GM19025 (cell line): ENCODE results near the gene CDH12.
"Not testable (repeated sequence)": the region's sequence is repeated elsewhere in the genome, so short reads cannot be mapped to it uniquely, and the experiment has no call there.

Experiments used
- ATAC-seq: cut with Tn5 transposase; IDR thresholded peaks from one replicate; pipeline ENCODE4 v1.9.1; 2021; ENCODE audit warnings: mild to moderate bottlenecking, low read depth, moderate library complexity; ENCODE audit not compliant: unreplicated experiment

The CDH12 gene

DNA sequence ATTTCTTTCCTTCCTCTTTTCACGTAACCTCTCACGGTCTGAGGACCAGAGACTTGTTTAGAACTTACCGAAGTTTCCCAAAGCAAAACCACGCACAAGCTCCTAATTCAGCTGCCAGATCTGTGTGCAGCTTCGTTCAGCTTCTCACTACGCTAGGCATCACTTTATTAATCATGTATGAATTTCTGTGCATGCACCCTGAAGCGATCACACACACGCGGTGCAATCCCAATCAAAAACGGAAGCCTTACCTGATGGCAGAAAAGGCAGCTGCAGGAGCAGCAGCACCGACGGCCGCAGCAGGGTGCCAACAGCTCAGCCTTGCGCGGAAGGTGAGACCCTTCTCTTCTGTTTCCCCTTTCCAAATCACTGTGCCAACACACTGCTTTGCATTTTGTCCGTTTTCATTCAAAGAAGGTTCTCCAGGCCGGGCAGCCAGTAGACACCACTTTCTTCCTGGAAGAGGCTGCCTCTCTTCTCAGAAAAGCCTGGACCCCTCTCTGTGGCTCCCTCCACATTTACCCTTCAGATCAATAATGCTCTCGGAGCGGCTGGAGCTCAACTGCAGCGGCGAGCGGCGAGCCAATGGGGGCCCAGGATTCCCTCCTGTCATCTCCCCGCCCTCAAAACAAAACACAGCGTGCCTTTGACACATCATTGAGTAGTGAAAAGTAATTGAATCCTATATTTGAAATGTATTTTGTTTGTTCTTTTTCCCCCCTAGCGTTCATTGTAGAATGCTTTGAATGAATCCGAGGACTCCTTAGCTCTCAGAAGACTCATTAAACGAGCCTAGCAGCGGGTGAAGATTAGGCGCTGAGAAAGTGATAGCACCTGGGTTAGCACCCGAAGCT, at the start of gene CDH12:
Gene CDH12 (minus strand): TSS at position 538 of the 854 bp plus-strand sequence.
- ATAC-seq, result no peak

DNA sequence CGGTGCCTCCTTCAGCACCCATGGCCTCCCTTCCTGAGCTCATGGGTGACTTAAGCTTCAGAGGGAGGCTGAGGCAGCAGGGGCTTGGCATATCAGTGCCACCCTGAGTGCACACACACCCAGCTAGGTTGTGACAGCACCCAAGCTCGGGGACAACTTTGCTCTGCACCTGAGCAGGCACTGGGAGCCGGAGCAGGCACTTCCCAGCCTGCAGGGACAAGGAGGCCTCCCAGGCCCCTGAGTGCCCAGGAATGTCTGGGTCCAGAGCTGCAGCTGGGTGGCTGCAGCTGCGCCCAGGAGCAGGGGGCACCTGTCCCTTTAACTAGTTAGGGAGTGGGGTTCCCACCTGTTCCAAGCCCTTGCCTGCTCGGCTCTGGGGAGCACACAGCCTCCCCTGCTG, 48.7 kb upstream of the CDH12 start:
- ATAC-seq, result no peak

DNA sequence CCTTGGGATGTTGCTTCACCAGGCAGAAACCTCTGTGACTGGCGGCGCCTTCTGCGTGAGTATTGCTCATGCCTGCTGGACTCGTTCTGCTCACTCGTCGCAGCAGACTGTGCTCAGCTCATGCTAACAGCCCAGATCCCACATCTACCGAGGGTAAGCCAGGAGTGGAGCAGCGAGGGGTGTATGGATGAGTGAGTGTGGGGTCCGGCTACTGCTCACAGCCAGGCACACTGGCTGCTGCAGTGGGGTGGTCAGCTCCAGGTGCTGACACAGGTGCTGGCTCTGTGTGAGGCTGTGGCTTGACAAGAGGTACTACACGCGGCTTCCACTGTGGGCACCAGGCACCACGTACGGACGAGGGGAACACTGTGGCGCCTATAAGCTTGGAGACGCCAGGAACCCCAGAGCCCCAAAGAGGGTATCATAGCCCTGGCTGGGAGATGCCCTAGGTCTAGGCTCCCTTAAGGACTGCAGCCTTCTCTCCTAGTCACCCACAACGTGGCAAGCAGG, 47.7 kb upstream of the CDH12 start:
- no peak for ATAC-seq

DNA sequence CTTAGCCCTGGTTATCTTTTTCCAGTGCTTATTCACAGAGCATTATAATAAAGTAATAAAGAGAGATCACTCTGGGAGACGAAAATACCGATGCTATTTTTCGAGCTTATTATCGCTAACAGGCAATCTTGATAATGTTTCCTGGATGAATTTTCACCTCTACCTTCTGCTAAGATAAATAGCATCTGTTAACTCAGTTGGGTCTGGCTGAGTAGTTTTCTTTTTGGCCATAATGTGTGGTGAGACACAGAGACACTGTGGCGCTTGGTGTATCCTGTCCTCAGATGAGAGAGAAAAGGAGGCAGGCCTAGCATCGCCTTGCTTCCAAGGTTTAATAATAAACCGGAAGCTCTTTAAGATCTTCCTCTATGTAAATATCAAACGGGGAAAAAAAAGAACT, 46.2 kb upstream of the CDH12 start:
- no peak for ATAC-seq

DNA sequence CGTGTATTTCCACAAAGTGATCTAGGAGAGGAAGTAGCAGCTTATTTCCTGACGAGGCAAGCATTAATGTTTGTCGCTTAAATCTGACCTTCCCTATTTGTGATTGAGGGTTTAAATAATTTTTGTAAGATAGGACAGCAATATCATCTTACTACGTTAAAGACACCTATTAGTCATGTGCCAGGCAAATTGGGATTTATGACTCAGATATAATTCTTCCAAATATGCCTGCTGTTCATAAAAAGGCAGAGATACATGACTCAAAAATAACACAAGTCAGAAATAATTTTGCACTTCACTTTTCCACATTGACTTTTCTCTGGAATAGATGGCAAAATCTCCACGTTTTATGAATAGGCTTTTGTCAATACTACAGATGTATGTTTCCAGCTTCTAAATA, 43.0 kb upstream of the CDH12 start:
- ATAC-seq, result no peak

DNA sequence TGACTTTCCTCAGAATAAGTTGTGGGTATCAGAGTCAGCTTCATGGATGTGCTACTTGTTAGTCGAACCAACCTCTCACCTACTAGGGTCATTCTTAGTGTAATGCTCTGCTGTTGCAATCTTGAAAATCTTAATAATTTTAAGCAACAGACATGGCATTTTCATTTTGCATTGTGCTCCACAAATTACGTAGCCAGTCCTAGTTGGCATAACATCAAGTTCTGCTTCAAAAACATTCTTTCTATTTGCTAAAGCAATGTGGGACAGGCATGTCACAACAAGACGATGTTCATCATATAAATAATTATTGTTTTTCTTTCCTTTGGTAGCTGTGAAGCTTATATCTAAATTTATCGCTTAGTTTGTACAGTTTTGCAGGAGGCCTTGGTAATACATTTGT, 39.3 kb upstream of the CDH12 start:
- no peak for ATAC-seq

DNA sequence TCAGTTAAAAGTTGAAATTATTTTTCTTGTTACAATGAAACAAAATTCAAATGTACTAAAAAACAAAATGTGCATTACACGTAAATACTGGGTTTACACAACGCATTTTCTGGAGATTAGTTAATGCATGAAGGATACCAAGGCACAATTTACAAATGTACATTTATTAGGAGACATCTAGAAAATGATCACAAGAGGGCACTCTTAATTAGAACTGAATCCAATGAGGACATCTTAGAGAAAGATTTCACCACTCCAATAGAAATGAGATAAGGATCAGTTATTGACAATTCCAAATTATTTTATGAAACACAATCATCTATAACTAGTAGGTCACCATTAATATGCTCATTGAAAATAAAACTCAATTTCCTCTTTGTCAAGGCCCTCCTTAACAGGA, 36.6 kb upstream of the CDH12 start:
- ATAC-seq, result no peak

DNA sequence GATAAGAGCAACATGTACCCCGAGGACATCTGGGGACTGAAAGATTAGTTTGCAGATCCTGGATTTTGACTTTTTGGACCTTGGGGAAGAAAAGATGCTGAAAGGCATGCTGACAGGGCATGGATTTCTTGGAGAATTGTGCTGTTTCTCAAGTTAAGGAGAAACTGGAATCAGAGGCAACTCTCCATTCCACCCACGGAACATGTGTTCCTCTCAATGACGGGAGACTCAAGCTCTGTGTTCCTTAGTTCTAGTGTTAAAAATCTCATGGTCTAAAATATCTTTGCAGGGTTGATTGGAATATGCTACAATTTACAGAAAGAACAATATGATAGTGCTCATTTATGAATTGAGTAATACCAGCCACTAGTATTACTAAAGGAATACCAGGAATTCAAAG, 34.4 kb upstream of the CDH12 start:
- ATAC-seq, result no peak

DNA sequence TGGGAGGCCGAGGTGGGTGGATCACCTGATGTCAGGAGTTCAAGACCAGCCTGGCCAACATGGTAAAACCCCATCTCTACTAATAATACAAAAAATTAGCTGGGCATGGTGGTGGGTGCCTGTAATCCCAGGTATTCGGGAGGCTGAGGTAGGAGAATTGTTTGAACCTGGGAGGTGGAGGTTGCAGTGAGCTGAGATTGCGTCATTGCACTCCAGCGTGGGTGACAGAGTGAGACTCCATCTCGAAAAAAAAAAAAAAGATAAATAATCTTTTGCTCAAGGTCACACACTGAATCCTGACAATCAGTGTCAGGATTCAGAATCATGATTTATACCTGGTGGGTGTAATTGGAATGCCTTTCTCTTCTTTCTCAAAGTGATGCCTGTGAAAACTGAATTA, 5.8 kb upstream of the CDH12 start:
- not testable (repeated sequence) for ATAC-seq

DNA sequence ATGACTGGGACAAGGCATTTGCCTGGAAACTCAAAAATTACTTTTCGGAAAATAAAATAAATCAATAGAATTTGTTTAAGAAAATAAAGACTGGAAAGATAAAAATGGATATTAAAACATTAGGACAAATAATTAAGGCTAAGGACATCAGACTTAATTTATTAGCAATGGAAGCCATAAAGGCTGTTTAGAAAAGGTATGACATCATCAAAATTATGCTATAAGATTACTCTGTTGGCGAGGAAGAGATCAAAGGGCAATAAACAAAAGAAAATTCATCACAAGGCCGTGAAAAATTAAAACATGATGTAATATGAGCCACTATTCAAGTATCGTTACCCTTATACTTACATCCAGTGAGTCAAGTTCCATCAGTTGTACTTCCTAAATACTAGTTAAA, 2.7 kb upstream of the CDH12 start:
- ATAC-seq, result no peak

DNA sequence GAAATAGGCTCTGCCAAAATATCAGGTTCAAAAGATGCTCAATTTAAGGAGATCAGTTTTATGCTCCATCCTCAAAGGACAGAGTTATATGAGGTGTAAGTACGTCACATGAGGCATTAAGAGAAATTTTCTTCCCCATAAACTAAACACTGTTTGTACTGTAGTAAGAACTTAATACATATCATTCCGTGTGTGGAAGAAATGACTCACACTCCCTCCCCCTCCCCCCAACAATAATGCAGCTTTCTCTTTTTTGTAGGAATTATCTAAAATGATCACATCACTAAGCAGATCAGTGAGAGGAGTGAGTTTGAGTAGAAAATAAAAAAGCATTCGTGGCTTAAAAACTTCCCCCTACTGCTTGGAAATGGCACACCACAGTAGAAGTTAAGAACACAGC, 2.2 kb downstream of the CDH12 start:
- no peak for ATAC-seq

DNA sequence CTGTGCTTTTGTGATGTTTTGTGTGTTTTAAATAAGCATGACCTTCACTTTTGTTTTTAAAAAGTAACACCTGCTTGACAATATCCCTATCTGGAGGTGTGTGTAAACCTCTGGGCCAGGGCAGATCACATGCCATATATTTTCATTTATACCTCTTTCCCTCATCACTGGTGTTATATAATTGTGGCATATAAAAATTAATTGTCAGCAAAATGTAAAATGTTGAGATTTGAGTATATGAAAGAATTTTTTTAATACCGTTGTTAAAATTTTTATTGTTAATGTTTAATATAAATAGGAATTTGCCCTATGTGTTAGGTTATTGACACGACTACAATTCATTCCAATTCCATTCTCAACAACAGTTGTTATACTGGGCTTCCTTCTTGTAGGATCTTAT, 6.5 kb downstream of the CDH12 start:
- ATAC-seq, result no peak

DNA sequence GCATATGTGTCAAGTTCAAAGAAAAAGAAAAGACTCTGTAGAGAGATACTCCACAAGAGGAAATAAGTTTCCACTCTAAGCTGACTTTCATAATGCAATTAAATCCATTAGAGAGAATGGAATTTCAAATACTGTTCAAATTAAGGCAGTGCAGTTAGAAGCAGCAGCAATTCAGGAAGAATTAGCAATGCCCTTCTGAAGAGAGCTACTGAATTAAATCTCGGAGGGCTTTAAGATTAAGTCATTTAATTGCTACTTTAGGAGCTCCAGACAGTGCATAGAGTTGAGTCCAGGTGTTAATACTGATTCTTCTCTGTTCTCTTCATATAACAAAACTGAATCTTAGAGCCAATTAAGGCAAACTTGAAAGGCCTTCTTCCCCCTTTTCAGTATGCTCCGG, 8.5 kb downstream of the CDH12 start:
- no peak for ATAC-seq

DNA sequence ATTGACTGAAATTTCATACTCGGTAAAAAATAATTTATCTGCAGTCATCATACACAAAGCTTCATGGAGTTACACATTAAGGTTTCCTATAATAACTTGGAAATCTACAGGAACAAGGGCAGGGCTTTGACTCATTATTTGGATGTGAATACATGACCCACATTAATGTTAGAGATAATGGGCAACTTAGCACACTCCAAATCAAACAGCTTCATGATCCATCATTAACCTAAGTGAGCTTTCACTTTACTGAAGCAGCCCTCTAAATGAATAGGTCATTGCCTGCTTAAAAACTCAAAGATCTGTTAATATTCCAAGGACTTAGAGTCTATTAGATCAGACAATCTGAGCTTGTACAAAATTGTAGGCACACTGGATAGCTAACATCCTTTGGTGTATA, 9.0 kb downstream of the CDH12 start:
- no peak for ATAC-seq

DNA sequence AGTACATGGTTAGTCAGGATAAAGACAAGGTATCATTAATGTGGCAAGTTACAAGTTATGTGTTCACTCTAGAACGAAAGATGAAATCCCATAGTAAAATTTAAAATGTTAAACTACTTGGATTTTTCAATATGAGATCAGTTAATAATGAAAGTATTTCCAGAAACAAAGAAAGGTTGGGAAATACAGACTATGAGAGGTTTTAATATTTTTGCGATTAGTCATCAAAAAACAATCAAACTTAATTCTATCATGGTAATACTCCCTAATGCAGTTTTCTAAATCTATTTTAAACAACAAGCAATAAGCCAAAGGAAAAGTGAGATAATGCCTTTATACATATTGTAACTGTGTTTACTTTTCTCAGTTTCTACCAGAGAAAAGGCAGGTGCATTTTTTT, 10.6 kb downstream of the CDH12 start:
- ATAC-seq, result no peak

DNA sequence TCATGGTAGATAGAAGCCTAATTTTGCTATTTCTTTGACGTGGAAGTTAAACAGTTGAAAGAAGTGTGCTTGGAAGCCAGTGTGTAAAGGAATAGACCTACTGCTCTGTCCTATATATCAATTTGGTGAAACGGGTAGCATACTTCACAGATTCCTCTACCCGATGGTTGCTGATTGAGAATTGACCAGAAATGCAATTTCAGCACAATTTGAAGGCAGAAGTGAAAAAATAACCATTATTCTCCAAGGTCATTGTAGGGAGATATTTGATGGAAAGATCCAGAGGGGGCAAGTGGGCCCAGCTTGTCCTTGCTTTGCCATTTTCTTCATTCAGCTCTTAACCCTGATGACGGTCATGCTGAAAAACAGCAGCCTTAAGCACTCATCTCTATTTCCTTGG, 15.3 kb downstream of the CDH12 start:
- ATAC-seq, result no peak

DNA sequence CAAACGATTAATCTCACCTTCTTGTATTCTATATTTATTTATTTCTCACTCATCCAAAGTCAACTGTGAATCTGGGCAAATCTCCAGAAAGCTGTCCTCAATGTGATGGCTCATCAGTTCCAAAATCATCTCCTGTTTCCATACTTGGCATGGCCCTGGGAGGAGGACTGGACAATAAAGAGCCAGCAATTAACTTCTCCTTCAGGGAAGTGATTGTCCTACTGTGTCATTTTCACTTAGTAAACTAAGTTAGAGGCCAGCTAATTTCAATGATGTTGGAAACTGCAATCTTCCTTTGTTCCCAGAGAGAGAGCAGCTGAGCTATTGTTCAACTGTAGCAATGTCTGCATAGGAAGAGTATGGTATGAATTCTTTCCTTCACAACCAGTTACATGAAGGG, 17.5 kb downstream of the CDH12 start:
- ATAC-seq, result no peak

DNA sequence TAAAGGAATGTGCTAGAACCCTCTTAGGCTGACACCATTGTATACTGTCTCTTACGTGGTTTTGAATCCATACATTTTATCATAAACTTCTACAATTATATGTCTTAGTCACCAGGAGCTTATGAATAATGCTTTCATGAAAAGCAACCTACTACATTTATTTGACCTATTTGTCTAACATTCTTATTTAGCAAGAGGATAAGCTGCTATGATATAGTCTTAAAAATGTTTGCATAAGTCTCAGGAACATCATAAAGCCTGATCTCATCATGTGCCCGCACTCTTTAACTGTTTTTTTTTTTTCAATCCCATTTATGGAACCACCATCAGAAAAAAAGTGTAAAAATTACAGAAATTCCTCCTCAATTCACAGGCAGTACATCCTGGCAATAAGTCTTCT, 59.7 kb downstream of the CDH12 start:
- no peak for ATAC-seq

DNA sequence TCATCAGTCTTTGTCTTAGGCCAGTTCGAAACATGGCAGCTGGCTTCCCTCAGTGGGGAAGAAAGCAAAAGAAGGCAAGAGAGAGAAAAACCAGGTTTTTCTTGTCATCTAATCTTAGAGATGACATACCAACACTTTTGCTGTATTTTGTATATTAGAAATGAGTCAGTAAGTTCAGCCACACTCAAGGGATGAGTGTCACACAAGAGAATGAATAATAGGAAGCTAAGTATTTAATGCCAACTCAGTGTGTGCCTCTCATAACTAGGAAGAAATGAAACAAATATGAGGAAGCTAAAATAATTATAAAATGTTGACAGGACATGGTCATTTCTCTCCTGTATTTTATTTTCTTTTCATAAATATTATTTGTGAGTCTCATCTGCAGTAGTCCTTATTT, 65.3 kb downstream of the CDH12 start:
- ATAC-seq, result no peak

DNA sequence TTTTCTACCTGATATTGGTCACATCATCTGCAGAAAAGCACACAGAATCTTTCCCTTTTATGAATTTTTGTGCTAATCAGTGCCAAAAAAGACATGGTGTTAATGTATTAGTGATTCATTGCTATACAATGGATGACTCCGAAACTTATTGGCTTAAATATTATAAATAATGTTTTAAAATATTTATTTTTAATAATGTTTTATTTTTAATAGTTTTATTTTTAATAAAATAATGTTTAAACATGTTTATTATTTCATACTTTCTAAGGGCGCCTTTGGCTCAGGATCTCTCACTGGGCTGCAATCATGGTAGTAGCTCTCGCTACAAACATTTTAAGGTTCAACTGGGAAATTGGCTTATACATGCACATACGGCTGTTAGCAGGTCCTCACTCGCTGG, 65.7 kb downstream of the CDH12 start:
- ATAC-seq, result no peak

DNA sequence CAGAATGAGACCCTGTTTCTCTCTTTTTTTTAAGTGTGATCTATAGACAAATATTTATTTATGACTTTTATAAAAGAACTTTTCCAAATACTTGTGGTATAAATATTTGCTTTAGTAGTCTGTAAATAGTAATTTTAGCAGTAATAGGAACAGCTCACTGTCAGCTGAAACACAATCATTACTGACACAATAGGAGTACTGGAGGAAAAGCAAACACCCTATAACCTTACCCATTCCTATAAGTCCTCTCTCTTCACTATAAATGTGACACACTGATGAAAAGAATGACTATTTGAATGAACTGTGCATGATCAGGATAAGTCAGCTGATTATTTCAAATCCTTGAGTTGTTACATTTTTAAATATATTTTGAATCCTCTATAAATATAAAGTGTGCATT, 72.4 kb downstream of the CDH12 start:
- no peak for ATAC-seq

DNA sequence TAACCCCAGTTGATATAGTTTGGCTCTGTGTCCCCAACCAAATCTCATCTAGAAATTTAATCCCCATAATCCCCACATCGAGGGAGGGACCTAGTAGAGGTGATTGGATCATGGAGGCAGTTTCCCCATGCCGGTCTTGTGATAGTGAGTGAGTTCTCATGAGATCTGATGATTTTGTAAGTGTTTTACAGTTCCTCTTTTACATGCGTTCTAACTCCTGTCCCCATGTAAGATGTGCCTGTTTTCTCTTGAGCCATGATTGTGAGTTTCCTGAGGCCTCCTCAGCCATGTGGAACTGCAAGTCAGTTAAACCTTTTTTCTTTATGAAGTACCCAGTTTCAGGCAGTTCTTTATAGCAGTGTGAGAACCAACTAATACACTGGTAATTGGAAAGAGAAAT, 73.6 kb downstream of the CDH12 start:
- no peak for ATAC-seq

DNA sequence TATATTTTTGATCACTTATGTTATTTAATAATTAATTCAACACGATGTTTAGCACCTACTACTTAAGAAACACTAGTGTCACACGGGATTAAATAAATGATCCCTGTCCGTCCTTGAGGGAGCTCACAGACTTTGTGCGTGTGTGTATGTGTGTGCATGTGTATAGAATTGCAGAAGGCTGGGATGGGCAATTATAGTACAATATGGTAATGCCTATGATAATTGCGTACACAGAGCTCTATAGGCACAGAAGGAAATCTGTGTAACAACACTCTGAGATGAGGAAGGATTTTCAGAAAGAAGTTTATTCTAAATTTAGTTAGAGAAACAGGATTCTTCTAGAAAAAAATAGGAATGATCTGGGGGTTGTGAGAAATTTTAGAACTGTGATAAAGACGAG, 76.9 kb downstream of the CDH12 start:
- ATAC-seq, result no peak
